ENCODE data around the gene PCBP2.

Gene PCBP2

GRCh38 chr12:53524476-53524875 lies 72.6 kb downstream of the PCBP2 start:
- Histone ChIP-seq H3K4me3 (ENCODE audit: low read length) (no peak overlapping the region), H2AFZ (ENCODE audit: low read depth, low read length) (no peak overlapping the region), H3K27me3 (ENCODE audit: insufficient read depth, low read length) (no peaks in the 10 kb centered on the region), H3K4me1 (ENCODE audit: insufficient read depth, low read length) (no peaks in the 10 kb centered on the region), H3K9me3 (ENCODE audit: low read length) (no peaks in the 10 kb centered on the region), H3K36me3 (ENCODE audit: insufficient read depth, low read length) (peaks cover 56% of the 10 kb centered on the region)

GRCh38 chr12:53530061-53530460 lies 78.2 kb downstream of the PCBP2 start:
- Histone ChIP-seq H3K27me3 (ENCODE audit: insufficient read depth, low read length) (no peaks in the 10 kb centered on the region), H3K4me3 (ENCODE audit: low read length) (no peak overlapping the region), H3K9me3 (ENCODE audit: low read length) (no peaks in the 10 kb centered on the region), H2AFZ (ENCODE audit: low read depth, low read length) (no peak overlapping the region), H3K4me1 (ENCODE audit: insufficient read depth, low read length) (no peaks in the 10 kb centered on the region), H3K36me3 (ENCODE audit: insufficient read depth, low read length) (peaks cover 50% of the 10 kb centered on the region)
